HG03460 (cell line): Measurements from ENCODE around the gene MOXD1.

Source experiments
- ATAC-seq: cut with Tn5 transposase; IDR thresholded peaks from one replicate; pipeline ENCODE4 v1.9.1; 2021; ENCODE audit not compliant: unreplicated experiment

MOXD1 gene

GRCh38 chr6:132246632-132247270 lies 154.5 kb downstream of the MOXD1 start:
- ATAC-seq: no peak

GRCh38 chr6:132246120-132246617 lies 155.1 kb downstream of the MOXD1 start:
- no peak for ATAC-seq
